SK-N-SH (cell line): Measurements from ENCODE around the gene NDUFS6. TPM values are rescaled to one million over a fixed set of nuclear protein-coding genes. Genes with fewer than 3 reads are reported as not detected.

Experiments used
- CTCF ChIA-PET: fragments of 300-600, 350-600 bp; formaldehyde crosslinking; extraction: SDS; loops from one replicate; lab custom pipeline; 2021; lab: Yijun Ruan, JAX
- POLR2A ChIA-PET: fragments of 350-600 bp; sonication (Branson Sonifier 250); formaldehyde crosslinking; extraction: SDS; loops from one replicate; lab custom pipeline; 2020; ENCODE audit warnings: antibody characterized with exemption, inconsistent platforms; lab: Yijun Ruan, JAX
- DNase-seq: peaks from one replicate; pipeline ENCODE4 v3.0.0; 2012
- H2AFZ ChIP-seq: fragments of 200-600 bp; sonication (generic); 2 replicates; pipeline ENCODE4 v1.8.1; 2016; ENCODE audit warnings: antibody characterized with exemption, mild to moderate bottlenecking, low read depth
- H3F3A ChIP-seq: fragments of 200-600 bp; sonication (generic); replicated peaks from 2 replicates; pipeline ENCODE3; 2016; ENCODE audit warnings: antibody characterized with exemption, mild to moderate bottlenecking; ENCODE audit not compliant: insufficient read depth
- H3K27ac ChIP-seq, 2 experiments: fragments of 200-500 bp in 1 of 2; fragments of 200-600 bp in 1 of 2; sonication (Bioruptor generic) in 1 of 2; sonication (generic), shearing (Covaris generic) in 1 of 2; 2 replicates each; pipeline versions ENCODE4 v1.5.1 to v1.6.1; 2014 to 2016; ENCODE audit warnings: low read depth in 2 of 2, inconsistent platforms in 1 of 2, low read length in 1 of 2, mild to moderate bottlenecking in 1 of 2, mixed read lengths in 1 of 2
- H3K27me3 ChIP-seq: fragments of 200-600 bp; sonication (generic), shearing (Covaris generic); 2 replicates; pipeline ENCODE4 v1.6.1; 2016; ENCODE audit warnings: mixed run types; ENCODE audit not compliant: insufficient read depth
- H3K36me3 ChIP-seq, 2 experiments: fragments of 200-500 bp in 1 of 2; fragments of 200-600 bp in 1 of 2; sonication (Bioruptor generic) in 1 of 2; sonication (generic) in 1 of 2; replicated peaks in 1 of 2; 2 replicates each; pipeline versions ENCODE3 to v1.5.1; 2014 to 2016; ENCODE audit warnings: low read length in 1 of 2, mild to moderate bottlenecking in 1 of 2; ENCODE audit not compliant: insufficient read depth in 2 of 2, control insufficient read depth in 1 of 2
- H3K4me1 ChIP-seq, 2 experiments: fragments of 200-500 bp in 1 of 2; fragments of 200-600 bp in 1 of 2; sonication (Bioruptor generic) in 1 of 2; sonication (generic), shearing (Covaris generic) in 1 of 2; 2 replicates each; pipeline versions ENCODE4 v1.5.1 to v1.6.1; 2014 to 2016; ENCODE audit warnings: low read depth in 1 of 2, low read length in 1 of 2, mixed run types in 1 of 2; ENCODE audit not compliant: insufficient read depth in 2 of 2, control insufficient read depth in 1 of 2
- H3K4me2 ChIP-seq: fragments of 200-600 bp; sonication (generic), shearing (Covaris generic); 2 replicates; pipeline ENCODE4 v1.6.1; 2017; ENCODE audit warnings: mixed run types
- H3K4me3 ChIP-seq, 2 experiments: fragments of 200-500 bp in 1 of 2; fragments of 200-600 bp in 1 of 2; sonication (Bioruptor generic) in 1 of 2; sonication (generic), shearing (Covaris generic) in 1 of 2; 2 replicates each; pipeline versions ENCODE4 v1.5.1 to v1.8.1; 2014 to 2016; ENCODE audit warnings: low read depth in 2 of 2, inconsistent platforms in 1 of 2, low read length in 1 of 2, mild to moderate bottlenecking in 1 of 2, mixed read lengths in 1 of 2, moderate library complexity in 1 of 2
- H3K79me2 ChIP-seq: fragments of 200-600 bp; sonication (generic); 2 replicates; pipeline ENCODE4 v1.8.1; 2017; ENCODE audit warnings: mild to moderate bottlenecking; ENCODE audit not compliant: insufficient read depth
- H3K9ac ChIP-seq: fragments of 200-600 bp; sonication (generic); 2 replicates; pipeline ENCODE4 v1.6.1; 2017; ENCODE audit warnings: mixed run types
- H3K9me2 ChIP-seq: fragments of 200-600 bp; sonication (generic); 2 replicates; pipeline ENCODE4 v1.6.1; 2017; ENCODE audit warnings: mixed run types
- H3K9me3 ChIP-seq: fragments of 200-600 bp; sonication (generic); 2 replicates; pipeline ENCODE4 v1.6.1; 2017; ENCODE audit warnings: mixed run types, mild to moderate bottlenecking, moderate library complexity
- H4K20me1 ChIP-seq: fragments of 200-600 bp; sonication (generic); 2 replicates; pipeline ENCODE4 v1.6.1; 2017; ENCODE audit warnings: mild to moderate bottlenecking, mixed run types; ENCODE audit not compliant: insufficient read depth
- CHD2 ChIP-seq: fragments of 150-350 bp; IDR thresholded peaks from 2 replicates; pipeline ENCODE4 v1.6.1; 2018; ENCODE audit warnings: low read length; ENCODE audit not compliant: partially characterized antibody
- CTCF ChIP-seq: fragments of 200-600 bp; sonication (generic); IDR thresholded peaks from 2 replicates; pipeline ENCODE4 v1.6.1; 2017; ENCODE audit warnings: antibody characterized with exemption, mild to moderate bottlenecking, moderate library complexity
- ELF1 ChIP-seq: IDR thresholded peaks from 2 replicates; pipeline ENCODE4 v1.4.0; 2012
- EP300 ChIP-seq, 2 experiments: IDR thresholded peaks; 2 replicates each; pipeline versions ENCODE4 v1.4.0 to v1.6.1; 2012; ENCODE audit warnings: borderline replicate concordance in 1 of 2, low read depth in 1 of 2, low read length in 1 of 2
- FOXJ3 ChIP-seq: sonication (generic); formaldehyde crosslinking; IDR thresholded peaks from 2 replicates; pipeline ENCODE4 v1.5.1; 2020; ENCODE audit warnings: mild to moderate bottlenecking, missing genetic modification reagents
- GATA2 ChIP-seq: sonication (generic); formaldehyde crosslinking; IDR thresholded peaks from 2 replicates; pipeline ENCODE4 v1.5.0; 2020; ENCODE audit warnings: mild to moderate bottlenecking, missing genetic modification reagents
- MAX ChIP-seq: IDR thresholded peaks from 2 replicates; pipeline ENCODE4 v1.4.0; 2012; ENCODE audit warnings: low read depth
- MEF2A ChIP-seq: IDR thresholded peaks from 2 replicates; pipeline ENCODE4 v1.4.0; 2012; ENCODE audit warnings: low read depth, borderline replicate concordance
- NRF1 ChIP-seq: IDR thresholded peaks from 2 replicates; pipeline ENCODE4 v1.6.1; 2012; ENCODE audit warnings: low read depth, mild to moderate bottlenecking, low read length
- PBX3 ChIP-seq: IDR thresholded peaks from 2 replicates; pipeline ENCODE4; 2012
- REST ChIP-seq: IDR thresholded peaks from 2 replicates; pipeline ENCODE4 v1.6.1; 2012; ENCODE audit warnings: mild to moderate bottlenecking, low read depth, low read length, moderate library complexity
- RFX5 ChIP-seq: IDR thresholded peaks from 2 replicates; pipeline ENCODE4 v1.6.1; 2012; ENCODE audit warnings: mild to moderate bottlenecking, improper control_type of control experiment, low read length
- SMC3 ChIP-seq: IDR thresholded peaks from 2 replicates; pipeline ENCODE4 v1.6.1; 2012; ENCODE audit warnings: low read depth, low read length, improper control_type of control experiment
- TAF1 ChIP-seq: IDR thresholded peaks from 2 replicates; pipeline ENCODE4 v1.6.1; 2012; ENCODE audit warnings: low read depth, mild to moderate bottlenecking, low read length, moderate library complexity, borderline replicate concordance
- TCF12 ChIP-seq: IDR thresholded peaks from 2 replicates; pipeline ENCODE4 v1.4.0; 2012
- TEAD4 ChIP-seq: IDR thresholded peaks from 2 replicates; pipeline ENCODE4 v1.4.0; 2012; ENCODE audit warnings: mild to moderate bottlenecking, borderline replicate concordance; ENCODE audit not compliant: insufficient read depth
- USF2 ChIP-seq: fragments of 150-350 bp; IDR thresholded peaks from 2 replicates; pipeline ENCODE4 v1.6.1; 2017; ENCODE audit warnings: antibody characterized with exemption, low read length, low read depth, borderline replicate concordance
- WGBS: methylation state at CpG from one replicate; pipeline ENCODE4 v1.1.6; 2017; ENCODE audit warnings: low lambda C conversion rate; 5-methylcytosine and 5-hydroxymethylcytosine counted together
- polyA plus RNA-seq, 3 experiments: library from polyadenylated mRNA; depleted of rRNA; stranded (reverse); fragments of >200 nt; gene quantifications; 2 replicates each; pipeline ENCODE4 v1.2.3, GENCODE V29; 2012
- TF ChIP-seq, protein P1 (sequence below): fragments of 150-350 bp; IDR thresholded peaks from 2 replicates; pipeline ENCODE4 v1.6.1; 2016; ENCODE audit warnings: mild to moderate bottlenecking, low read depth, low read length
- TF ChIP-seq, protein P2 (sequence below): IDR thresholded peaks from 2 replicates; pipeline ENCODE4 v1.4.0; 2012; ENCODE audit warnings: low read depth, borderline replicate concordance

The NDUFS6 gene
- polyA plus RNA-seq, 1 of the 3 experiments (the other 2 are of a cell fraction): 316 TPM

DNA sequence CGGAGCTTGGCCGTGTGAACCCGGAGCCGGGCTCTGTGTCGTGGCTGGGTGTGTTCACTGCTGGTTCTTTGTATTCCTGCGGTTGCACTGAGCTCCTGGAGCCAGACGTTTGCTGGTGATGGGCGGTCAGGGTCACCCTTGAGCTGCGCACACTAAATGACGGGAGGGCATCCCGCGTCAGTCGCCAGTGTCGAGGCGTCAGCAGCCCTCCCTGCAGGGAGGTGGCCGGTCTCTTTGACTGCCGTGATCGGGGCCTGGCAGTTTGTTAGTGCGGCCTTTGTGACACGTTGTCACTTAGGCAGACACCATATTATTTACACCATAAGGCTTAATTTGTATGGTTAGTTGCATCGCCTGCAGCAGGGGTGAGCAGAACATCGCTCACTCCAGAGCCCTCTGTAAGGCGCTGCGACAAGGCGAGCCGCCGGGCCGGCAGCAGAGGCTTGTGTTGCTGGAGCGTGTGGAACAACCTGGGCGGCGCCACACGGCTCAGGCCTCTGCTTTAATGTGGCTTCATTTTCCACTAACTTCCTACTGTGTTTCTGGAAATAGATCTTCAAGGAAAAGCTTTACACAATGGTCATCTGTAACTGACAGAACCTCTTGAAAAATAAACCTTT lies 8.3 kb downstream of the NDUFS6 start:
- no peaks in the 10 kb centered on the region for H3K9me2 ChIP-seq
- no peak overlapping the region for H2AFZ ChIP-seq
- no peaks in the 10 kb centered on the region for H3K4me1 ChIP-seq
- no peaks in the 10 kb centered on the region; the same call in 1 of the 2 replicates for H4K20me1 ChIP-seq
- TF ChIP-seq, protein P1, sequence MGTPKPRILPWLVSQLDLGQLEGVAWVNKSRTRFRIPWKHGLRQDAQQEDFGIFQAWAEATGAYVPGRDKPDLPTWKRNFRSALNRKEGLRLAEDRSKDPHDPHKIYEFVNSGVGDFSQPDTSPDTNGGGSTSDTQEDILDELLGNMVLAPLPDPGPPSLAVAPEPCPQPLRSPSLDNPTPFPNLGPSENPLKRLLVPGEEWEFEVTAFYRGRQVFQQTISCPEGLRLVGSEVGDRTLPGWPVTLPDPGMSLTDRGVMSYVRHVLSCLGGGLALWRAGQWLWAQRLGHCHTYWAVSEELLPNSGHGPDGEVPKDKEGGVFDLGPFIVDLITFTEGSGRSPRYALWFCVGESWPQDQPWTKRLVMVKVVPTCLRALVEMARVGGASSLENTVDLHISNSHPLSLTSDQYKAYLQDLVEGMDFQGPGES: no peak
- no peak for TF ChIP-seq CTCF
- no peak for TF ChIP-seq PBX3
- no peak for TF ChIP-seq ELF1
- no peak for TF ChIP-seq MAX
- TF ChIP-seq CHD2: no peak
- TF ChIP-seq TEAD4: no peak
- no peak for TF ChIP-seq TCF12
- TF ChIP-seq NRF1: no peak
- TF ChIP-seq GATA2 (CRISPR knock-in tag): no peak
- no peak for TF ChIP-seq REST
- TF ChIP-seq, protein P2, sequence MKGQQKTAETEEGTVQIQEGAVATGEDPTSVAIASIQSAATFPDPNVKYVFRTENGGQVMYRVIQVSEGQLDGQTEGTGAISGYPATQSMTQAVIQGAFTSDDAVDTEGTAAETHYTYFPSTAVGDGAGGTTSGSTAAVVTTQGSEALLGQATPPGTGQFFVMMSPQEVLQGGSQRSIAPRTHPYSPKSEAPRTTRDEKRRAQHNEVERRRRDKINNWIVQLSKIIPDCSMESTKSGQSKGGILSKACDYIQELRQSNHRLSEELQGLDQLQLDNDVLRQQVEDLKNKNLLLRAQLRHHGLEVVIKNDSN: no peak
- no peak for TF ChIP-seq EP300 (IDR thresholded peaks at IDR 0.05; ENCODE audit: borderline replicate concordance in 1 of 2, low read depth in 1 of 2, low read length in 1 of 2)
- TF ChIP-seq FOXJ3 (CRISPR knock-in tag): no peak
- TF ChIP-seq RFX5: no peak
- TF ChIP-seq SMC3: no peak
- no peak for TF ChIP-seq MEF2A
- TF ChIP-seq TAF1: no peak
- no peak for TF ChIP-seq USF2
- TF ChIP-seq, all 33 proteins: peak for 0
- Histone ChIP-seq H3K9me3 (no peaks in the 10 kb centered on the region), H3K36me3 (peaks cover 39 to 89% of the 10 kb centered on the region in 2 experiments), H3K4me3 (no peak overlapping the region), H3K27me3 (no peaks in the 10 kb centered on the region), H3F3A (no peaks in the 10 kb centered on the region), H3K79me2 (peaks cover 35% of the 10 kb centered on the region; the same call in 1 of the 2 replicates), H3K4me2 (no peak overlapping the region), H3K9ac (no peak overlapping the region), H3K27ac (no peak overlapping the region)
- POLR2A ChIA-PET: no interaction called here
- 92% methylated on average over 24 of the region's 32 CpGs for WGBS
- no peak for DNase-seq
- CTCF ChIA-PET: no interaction called here
